ENCODE results near the gene MYO3B. TPM values are rescaled to one million over a fixed set of nuclear protein-coding genes. Genes with fewer than 3 reads are reported as not detected.

The MYO3B gene
- total RNA-seq, 4 donors from 2014 or later: 0.34 to 0.95 (median 0.89) TPM

DNA sequence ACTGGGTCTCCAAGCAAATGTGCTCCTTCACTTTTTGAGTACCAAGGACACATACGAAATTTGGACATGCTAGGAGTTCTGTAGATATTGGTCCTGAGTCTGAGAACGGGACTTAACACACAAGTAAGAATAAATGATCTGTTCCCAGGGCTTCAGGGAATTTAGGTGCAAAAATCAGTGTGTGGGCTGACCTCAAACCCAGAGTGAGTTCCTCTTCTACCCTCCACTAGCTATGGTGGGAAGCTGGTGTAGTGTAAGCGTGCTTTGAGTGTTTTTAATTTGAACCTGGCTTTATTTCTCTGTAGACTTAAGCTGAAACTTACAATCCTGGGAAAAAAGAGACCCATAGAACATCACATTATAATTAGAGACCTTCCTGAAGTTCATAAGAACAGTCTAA, 50.5 kb downstream of the MYO3B start:
- 82% methylated on average over 3 of the region's 3 CpGs for WGBS
- Histone ChIP-seq H3K4me3 (no peak overlapping the region), H3K4me1 (no peaks in the 10 kb centered on the region), H3K27ac (no peak overlapping the region), H3K9me3 (no peaks in the 10 kb centered on the region), H3K36me3 (no peaks in the 10 kb centered on the region), H3K27me3 (no peaks in the 10 kb centered on the region)
- TF ChIP-seq POLR2AphosphoS5 (IDR thresholded peaks at IDR 0.05) (no peak), POLR2A (IDR thresholded peaks at IDR 0.05) (no peak), EP300 (IDR thresholded peaks at IDR 0.05) (no peak)
- TF ChIP-seq, protein P1, sequence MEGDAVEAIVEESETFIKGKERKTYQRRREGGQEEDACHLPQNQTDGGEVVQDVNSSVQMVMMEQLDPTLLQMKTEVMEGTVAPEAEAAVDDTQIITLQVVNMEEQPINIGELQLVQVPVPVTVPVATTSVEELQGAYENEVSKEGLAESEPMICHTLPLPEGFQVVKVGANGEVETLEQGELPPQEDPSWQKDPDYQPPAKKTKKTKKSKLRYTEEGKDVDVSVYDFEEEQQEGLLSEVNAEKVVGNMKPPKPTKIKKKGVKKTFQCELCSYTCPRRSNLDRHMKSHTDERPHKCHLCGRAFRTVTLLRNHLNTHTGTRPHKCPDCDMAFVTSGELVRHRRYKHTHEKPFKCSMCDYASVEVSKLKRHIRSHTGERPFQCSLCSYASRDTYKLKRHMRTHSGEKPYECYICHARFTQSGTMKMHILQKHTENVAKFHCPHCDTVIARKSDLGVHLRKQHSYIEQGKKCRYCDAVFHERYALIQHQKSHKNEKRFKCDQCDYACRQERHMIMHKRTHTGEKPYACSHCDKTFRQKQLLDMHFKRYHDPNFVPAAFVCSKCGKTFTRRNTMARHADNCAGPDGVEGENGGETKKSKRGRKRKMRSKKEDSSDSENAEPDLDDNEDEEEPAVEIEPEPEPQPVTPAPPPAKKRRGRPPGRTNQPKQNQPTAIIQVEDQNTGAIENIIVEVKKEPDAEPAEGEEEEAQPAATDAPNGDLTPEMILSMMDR (IDR thresholded peaks at IDR 0.05): no peak
- DNase-seq (ENCODE audit: low spot score in 2 of 2): no peak

DNA sequence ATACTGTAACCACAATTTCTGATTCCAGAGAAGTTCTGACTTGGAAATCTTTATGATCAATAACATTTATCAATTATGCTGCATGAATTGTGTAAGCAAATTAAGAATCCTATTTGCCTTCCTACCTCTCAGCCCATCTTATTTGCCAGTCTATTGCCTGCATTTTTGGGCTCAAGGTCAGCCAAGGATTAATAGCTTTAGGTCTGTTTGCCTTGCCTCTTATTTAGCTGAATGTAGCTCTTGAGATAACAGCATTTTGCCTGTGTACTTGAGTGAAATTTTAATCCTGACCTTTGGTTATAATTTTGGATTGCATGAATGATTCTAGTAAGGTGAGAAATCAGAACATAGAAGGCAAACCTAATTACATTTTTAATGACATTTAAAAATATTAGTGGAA, 51.2 kb downstream of the MYO3B start:
- TF ChIP-seq, protein P1 (IDR thresholded peaks at IDR 0.05): no peak
- TF ChIP-seq POLR2A (IDR thresholded peaks at IDR 0.05): no peak
- TF ChIP-seq EP300 (IDR thresholded peaks at IDR 0.05): no peak
- no peak for TF ChIP-seq POLR2AphosphoS5 (IDR thresholded peaks at IDR 0.05)
- no peaks in the 10 kb centered on the region for H3K9me3 ChIP-seq
- DNase-seq (ENCODE audit: low spot score in 2 of 2): no peak
- no peaks in the 10 kb centered on the region for H3K4me1 ChIP-seq
- H3K4me3 ChIP-seq: no peak overlapping the region
- H3K27ac ChIP-seq: no peak overlapping the region
- H3K36me3 ChIP-seq: no peaks in the 10 kb centered on the region
- H3K27me3 ChIP-seq: no peaks in the 10 kb centered on the region

DNA sequence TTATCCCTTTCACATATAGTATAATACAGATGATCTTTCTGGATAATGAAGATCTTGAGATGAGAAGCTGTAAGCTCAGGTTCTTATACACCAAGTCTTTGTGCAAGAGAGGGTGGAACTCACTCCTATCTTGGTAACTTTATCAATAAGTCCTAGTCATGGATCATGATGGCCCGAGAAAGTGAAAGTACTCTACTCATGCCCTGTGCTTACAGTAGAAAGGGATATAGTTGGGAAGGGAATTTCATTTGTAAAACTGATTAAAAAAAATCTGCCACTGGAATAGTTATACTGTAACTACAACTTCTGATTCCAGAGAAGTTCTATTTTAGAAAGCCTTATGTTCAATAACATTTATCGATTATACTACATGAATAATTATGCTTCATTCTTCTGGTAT, 51.8 kb downstream of the MYO3B start:
- WGBS: 89% methylated on average over 2 of the region's 2 CpGs

DNA sequence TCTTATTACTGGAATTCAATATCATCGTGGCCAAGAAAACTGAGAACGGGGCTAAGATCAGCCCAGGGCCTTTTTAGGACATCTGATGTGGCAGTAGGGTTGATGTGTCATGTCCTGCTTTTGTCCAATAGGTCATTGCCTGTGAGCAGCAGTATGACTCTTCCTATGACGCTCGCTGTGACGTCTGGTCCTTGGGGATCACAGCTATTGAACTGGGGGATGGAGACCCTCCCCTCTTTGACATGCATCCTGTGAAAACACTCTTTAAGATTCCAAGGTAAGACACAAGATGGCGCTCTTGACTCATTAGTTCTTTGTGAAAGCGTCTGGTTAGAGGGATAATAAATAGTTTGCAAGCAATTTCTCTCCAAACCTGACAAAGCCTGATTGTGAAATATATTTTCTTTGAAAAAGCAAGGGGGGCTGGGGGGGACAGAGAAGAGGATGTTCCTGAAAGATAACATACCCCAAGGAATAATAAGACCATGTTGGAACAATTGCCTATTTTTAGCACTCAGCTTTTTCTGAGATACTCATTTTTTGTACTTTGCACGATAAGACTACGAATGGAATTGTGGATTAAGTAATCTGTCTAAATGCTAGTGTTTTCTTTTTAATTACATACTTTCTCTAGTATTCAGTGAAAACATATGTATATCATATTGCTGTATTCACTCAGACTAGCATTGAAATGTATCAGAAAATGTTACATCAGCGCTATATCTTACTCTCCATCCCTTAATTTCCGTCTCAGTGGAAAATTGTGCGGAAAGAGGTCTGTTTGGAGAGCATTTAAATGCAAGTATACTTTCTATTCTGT, 58.1 kb downstream of the MYO3B start:
- Histone ChIP-seq H3K9me3 (no peaks in the 10 kb centered on the region), H3K4me1 (no peaks in the 10 kb centered on the region), H3K27me3 (no peaks in the 10 kb centered on the region), H3K27ac (no peak overlapping the region), H3K4me3 (no peak overlapping the region), H3K36me3 (no peaks in the 10 kb centered on the region)
- TF ChIP-seq POLR2AphosphoS5 (IDR thresholded peaks at IDR 0.05): no peak
- TF ChIP-seq EP300 (IDR thresholded peaks at IDR 0.05): no peak
- TF ChIP-seq, protein P1 (IDR thresholded peaks at IDR 0.05): no peak
- no peak for TF ChIP-seq POLR2A (IDR thresholded peaks at IDR 0.05)
- 57% methylated on average over 12 of the region's 12 CpGs for WGBS
- DNase-seq (ENCODE audit: low spot score in 2 of 2): no peak

More for the DNA sequence above, 51.8 kb downstream of the MYO3B start:
- H3K4me1 ChIP-seq: no peaks in the 10 kb centered on the region
- DNase-seq (ENCODE audit: low spot score in 2 of 2): no peak
- H3K9me3 ChIP-seq: no peaks in the 10 kb centered on the region
- H3K27me3 ChIP-seq: no peaks in the 10 kb centered on the region
- TF ChIP-seq, protein P1 (IDR thresholded peaks at IDR 0.05): no peak
- TF ChIP-seq EP300 (IDR thresholded peaks at IDR 0.05): no peak
- H3K27ac ChIP-seq: no peak overlapping the region
- no peaks in the 10 kb centered on the region for H3K36me3 ChIP-seq
- H3K4me3 ChIP-seq: no peak overlapping the region

DNA sequence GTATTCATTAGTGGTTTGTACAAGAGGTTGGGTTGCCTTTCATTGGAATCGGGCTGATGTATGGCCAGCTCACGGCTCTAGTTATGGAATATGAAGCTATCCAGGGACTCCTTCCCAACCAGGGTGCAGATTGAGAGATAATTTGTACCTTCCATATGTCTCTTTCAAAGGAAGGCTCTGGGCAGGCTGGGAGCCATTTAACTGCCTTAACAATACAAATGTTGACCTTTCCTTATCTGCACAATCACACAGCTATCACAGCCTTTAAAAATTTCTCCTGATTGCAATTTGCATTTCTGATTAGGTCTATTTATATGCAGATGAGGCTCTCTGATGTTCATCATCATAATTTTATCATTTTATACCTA, 58.7 kb downstream of the MYO3B start:
- DNase-seq (ENCODE audit: low spot score in 2 of 2): no peak
- WGBS: 80% methylated on average over 2 of the region's 2 CpGs
- Histone ChIP-seq H3K36me3 (no peaks in the 10 kb centered on the region), H3K27me3 (no peaks in the 10 kb centered on the region), H3K4me3 (no peak overlapping the region), H3K4me1 (no peaks in the 10 kb centered on the region), H3K27ac (no peak overlapping the region), H3K9me3 (no peaks in the 10 kb centered on the region)
- no peak for TF ChIP-seq POLR2AphosphoS5 (IDR thresholded peaks at IDR 0.05)
- TF ChIP-seq, protein P1 (IDR thresholded peaks at IDR 0.05): no peak
- no peak for TF ChIP-seq POLR2A (IDR thresholded peaks at IDR 0.05)
- TF ChIP-seq EP300 (IDR thresholded peaks at IDR 0.05): no peak
